ENCODE data around the gene AVPI1.
A peak's percentile ranks its signal among the peaks of the same experiment; 100 is the strongest.

Gene AVPI1

DNA sequence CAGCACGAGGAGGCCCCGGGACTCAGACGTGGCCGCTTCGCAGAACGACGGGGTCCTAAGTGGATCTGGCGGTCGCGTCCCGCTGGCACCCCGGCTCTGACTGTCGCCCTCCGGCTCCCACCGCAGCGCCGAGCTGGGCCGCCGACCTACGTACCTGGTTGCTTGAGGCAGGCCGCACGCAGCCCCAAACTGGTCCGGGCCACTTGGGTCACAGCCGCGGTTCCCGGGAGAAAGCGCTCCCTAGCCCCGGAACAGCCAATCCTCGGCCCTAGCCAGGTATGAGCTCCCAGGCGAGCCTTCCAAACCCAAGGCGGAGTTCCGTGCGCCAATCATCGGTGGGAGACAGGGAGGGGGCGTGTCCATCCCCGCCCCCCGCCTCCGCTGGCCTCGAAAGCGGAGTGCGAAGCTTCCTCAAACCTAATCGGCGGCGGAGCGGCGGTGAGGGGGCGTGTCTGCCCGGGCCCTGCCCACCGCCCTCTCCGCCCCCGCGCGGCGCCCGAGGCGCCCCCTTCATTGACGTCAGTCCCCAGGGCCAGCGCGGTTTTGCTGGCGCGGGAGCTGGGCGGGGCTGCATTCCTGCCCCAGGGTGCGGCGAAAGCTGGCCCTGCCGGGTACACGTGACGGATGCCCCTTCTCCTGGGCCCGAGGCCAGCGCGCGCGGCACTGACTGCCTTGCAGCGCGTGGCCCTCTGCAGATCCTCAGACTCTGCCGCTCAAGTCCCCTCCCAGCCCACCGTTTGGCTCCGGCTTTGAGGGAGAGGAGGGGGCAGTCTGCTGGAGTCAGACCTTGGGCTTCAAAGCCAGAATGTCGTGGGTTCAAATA, at the start of gene AVPI1:
Gene AVPI1, minus strand, starts transcription at position 280 of the 823 bp plus-strand sequence. CDS start 7,336 bp downstream, outside the sequence.
- DNase-seq (ENCODE audit: low read depth, low spot score): peak; percentile 99

GRCh38 chr10:97736403-97736901, 49.4 kb upstream of the AVPI1 start:
- no peak for DNase-seq (ENCODE audit: low read depth, low spot score)

DNA sequence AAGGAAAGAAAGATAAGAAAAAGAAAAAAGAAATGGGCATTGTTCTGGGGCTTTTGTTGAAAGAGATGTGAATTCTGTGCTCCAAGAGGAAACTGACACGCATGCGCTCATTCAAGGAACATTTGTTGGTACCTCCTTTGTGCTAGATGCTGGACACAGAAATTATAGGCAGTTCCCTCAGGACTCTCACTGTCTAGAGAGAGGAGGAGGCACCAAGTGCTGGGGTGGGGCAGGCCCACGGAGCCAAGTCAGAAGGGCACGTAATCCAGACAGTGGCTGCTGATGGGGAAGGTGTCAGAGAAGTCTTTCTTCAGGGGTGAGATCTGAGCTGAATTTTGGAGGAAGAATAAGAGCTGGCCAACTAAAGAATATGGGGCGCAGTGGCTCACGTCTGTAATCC, 47.0 kb upstream of the AVPI1 start:
- no peak for DNase-seq (ENCODE audit: low read depth, low spot score)

DNA sequence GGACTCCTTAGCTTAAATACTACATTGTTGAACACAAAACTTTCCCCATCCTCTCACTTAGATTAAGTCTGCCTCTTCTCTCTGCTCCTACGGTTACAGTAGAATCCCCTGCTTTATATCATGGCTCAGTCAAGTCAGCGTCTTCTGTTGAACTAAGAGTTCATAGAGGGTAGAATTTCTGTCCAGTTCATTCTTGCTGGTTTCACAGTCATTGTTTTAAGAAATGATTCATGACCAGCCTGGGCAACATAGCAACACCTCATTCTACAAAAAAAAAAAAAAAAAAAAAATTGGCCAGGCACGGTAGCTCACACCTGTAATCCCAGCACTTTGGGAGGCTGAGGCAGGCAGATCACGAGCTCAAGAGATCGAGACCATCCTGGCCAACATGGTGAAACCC, 46.2 kb upstream of the AVPI1 start:
- DNase-seq (ENCODE audit: low read depth, low spot score): no peak

DNA sequence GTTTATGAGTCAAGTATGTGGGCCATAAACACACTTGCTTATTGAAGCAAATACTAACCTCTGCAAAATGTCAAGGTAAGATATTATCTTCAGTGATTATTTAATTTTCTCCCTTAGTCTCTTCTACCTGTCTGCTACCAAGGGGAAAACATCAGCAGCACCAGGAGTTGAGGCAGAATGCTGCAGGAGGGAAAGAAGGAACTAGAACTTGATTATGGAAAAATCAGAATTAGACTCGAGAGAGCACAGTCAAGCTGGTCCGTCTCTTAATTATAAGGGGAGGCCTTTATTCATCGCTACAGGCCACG, 45.0 kb upstream of the AVPI1 start:
- no peak for DNase-seq (ENCODE audit: low read depth, low spot score)

DNA sequence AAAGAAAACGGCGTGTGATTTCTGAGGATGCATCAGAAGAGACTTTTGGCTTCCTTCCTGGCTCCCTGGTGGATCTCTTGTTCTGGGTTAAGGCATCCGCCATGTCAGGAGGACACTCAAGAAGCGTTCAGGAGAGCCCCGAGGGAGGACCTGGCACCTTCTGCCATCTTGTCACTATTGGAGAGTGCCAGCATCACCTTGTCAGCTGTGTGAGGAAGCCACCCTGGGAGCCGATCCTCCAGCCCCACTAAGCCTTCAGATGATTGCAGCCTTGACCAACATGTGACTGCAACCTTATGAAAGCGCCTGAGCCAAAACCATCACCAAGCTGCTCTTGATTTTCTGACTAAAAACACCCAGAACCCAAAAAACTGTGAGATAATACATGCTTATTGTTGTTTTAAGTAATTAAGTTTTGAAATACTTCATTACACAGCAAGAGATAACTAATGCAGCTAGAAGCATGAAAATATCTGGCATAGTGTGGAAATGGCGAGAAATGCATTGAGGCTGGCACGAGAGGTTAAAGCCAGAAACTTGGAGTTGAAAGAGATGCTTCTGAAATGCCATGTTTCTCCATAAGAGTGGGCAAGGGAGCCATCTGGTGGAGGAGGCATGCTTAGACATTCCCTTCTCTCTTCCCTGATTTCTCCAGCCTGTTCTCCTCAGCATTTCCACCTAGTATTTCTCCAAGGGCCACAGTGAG, 44.5 kb upstream of the AVPI1 start:
- DNase-seq (ENCODE audit: low read depth, low spot score): peak; percentile 86

DNA sequence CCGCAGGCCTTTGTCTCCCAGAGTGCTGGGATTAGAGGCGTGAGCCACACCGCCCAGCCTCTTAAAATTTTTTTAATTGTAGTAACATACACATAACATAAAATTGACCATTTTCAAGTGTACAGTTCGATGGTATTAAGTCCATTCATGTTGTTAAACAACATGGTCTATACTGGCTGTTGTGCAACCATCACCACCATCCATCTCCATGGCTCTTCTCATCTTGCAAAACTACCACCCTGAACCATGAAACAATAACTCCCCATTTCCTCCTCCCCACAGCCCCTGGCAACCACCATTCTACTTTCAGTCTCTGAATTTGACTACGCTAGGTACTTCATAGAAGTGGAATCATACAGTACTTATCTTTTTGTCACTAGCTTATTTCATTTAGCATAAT, 42.0 kb upstream of the AVPI1 start:
- DNase-seq (ENCODE audit: low read depth, low spot score): no peak

GRCh38 chr10:97726636-97727178, 39.7 kb upstream of the AVPI1 start:
- peak; percentile 53 for DNase-seq (ENCODE audit: low read depth, low spot score)

GRCh38 chr10:97724341-97724941, 37.4 kb upstream of the AVPI1 start:
- DNase-seq (ENCODE audit: low read depth, low spot score): no peak

- DNase-seq (ENCODE audit: low read depth, low spot score): no peak
Observed at GRCh38 chr10:97723001-97723400, 36.0 kb upstream of the AVPI1 start.

GRCh38 chr10:97721871-97722780, 35.1 kb upstream of the AVPI1 start:
- DNase-seq (ENCODE audit: low read depth, low spot score): no peak

GRCh38 chr10:97719602-97720001, 32.6 kb upstream of the AVPI1 start:
- DNase-seq (ENCODE audit: low read depth, low spot score): no peak

DNA sequence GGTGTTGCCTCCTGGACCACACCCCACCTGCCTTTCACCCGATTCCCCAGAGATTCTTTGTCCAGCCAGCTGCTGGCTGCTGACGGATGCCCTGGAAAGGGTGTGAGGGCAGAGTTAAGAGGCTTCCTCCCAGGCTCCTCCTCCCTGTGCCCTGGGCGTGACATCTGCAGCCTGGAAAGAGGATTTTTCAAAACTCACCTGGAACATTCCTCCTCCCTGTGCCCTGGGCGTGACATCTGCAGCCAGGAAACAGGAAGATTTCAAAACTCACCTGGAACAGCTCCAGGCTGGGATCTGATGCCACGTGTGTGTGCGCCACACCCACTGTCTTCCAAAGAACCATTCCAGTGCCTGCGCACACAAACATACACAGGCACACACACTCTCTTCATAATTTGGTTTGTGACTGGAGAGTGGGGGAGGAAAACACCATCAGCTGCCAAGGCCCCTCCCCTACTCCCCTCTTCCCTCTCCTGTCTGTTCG, 31.7 kb upstream of the AVPI1 start:
- DNase-seq (ENCODE audit: low read depth, low spot score): no peak

GRCh38 chr10:97718178-97718577, 31.1 kb upstream of the AVPI1 start:
- no peak for DNase-seq (ENCODE audit: low read depth, low spot score)

- no peak for DNase-seq (ENCODE audit: low read depth, low spot score)
Observed at GRCh38 chr10:97717627-97718026, 30.6 kb upstream of the AVPI1 start.

DNA sequence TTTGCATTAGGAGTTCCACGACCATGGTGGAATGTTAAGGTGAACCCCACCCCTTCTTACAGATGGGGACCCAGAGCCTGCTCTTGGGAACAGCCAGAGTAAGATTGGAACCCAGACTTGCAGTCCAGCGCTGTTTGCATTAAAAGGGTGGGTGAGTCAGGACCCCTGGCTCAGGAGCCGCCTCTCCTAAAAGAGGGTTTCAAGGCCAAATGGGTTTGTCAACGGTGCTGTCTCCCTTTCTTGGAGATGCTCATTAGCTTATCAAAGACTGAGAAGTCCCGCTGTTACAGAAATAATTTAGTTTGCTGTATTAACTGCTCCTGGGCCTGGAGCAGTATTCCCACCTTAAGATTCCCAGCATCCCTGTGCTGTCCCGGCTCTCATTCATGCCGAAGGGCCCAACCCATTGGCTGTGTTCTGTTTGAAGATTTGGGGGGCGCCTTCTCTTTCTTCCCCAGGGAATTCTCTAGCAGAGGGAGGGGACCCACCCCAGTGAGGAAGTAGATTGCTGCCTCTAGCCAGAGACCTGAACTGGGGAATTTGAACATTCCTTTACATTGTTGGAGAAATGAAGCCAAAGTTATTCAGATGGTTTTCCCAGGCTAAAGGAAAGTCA, 28.3 kb upstream of the AVPI1 start:
- no peak for DNase-seq (ENCODE audit: low read depth, low spot score)

- DNase-seq (ENCODE audit: low read depth, low spot score): peak; percentile 84
Observed at GRCh38 chr10:97714401-97715258, 27.6 kb upstream of the AVPI1 start.

GRCh38 chr10:97713826-97714400, 26.9 kb upstream of the AVPI1 start:
- peak; percentile 90 for DNase-seq (ENCODE audit: low read depth, low spot score)

DNA sequence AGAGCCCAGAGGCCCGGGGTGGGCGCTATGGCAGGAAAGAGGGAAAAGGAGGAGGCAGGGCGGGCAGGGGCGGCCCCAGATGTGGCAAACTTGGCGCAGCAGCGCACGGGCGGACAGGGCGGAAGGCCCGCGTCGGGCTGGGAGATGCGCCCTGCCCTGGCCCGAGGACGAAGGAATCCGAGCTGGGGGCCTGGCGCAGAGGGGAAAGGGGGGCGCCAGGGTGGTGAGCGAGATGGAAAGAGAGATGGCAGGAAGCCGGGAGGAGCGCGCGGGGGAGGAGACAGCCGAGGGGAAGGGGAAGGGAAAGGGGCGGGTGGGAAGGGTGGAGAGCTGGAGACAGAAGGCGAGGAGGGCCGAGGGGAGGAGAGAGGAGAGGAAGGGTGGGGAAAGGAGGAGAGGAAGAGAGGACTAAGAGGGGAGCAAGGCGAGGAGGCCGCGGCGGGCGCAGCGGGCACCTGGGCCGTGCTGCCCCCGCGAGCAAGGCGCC, 26.3 kb upstream of the AVPI1 start, which contains the start of gene MARVELD1:
Gene MARVELD1, plus strand, starts transcription at position 392 of the 487 bp plus-strand sequence. CDS start 147 bp downstream, outside the sequence.
- peak; percentile 89 for DNase-seq (ENCODE audit: low read depth, low spot score)
